SH-SY5Y (cell line): ENCODE results near the gene CENPN.

Experiments used
- GATA2 ChIP-seq: IDR thresholded peaks from 2 replicates; pipeline ENCODE4 v1.6.1; 2011; ENCODE audit warnings: mild to moderate bottlenecking, low read depth, low read length
- GATA3 ChIP-seq: IDR thresholded peaks from 2 replicates; pipeline ENCODE4 v1.6.1; 2011; ENCODE audit warnings: low read depth, mild to moderate bottlenecking, low read length, moderate library complexity

DNA sequence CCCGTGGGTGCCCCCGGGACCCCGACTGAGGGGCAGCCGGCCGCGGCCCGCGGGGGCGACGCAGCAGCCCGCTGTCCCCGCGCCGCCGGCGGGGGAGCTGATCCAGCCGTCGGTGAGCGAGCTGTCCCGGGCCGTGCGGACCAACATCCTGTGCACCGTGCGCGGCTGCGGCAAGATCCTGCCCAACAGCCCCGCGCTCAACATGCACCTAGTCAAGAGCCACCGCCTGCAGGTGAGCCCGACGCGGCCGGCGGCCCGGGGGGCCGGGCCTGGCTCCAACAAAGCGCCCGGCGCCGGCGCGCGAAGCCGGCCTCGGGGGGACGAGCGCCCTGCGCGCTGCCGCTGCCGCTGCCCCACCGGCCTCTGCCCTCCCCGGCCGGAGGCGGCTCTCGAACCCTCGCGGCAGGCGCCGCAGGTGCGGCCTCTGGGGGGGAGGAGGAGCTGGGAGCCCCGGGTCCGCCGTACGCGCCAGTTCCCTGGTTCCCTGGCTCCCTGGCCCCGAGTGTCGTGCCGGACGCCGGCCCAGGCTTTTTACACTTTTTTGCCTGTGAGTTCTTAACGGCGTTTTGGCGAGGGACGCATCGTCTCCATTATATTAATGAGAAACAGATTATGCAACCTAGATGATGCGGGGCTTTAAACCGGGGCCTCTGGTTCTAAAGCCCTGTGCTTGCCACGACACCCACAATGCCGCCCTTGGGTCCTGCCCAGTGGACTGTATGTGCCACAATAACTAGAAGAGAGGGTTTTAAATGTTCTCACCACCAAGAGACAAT is 29.1 kb downstream of the CENPN start:
- TF ChIP-seq GATA3, result no peak
- no peak for TF ChIP-seq GATA2
